HTR-8/SVneo (cell line): ENCODE measurements around the gene HPRT1.

Experiments
- DNase-seq: peaks from one replicate; pipeline ENCODE4 v3.0.0; 2011; ENCODE audit warnings: low spot score, mixed read lengths; ENCODE audit not compliant: insufficient read length
- FAIRE-seq: peaks from 2 replicates; lab custom pipeline; 2011; peaks lifted over from hg19 to GRCh38; lab: Jason Lieb, UNC

The HPRT1 gene

DNA sequence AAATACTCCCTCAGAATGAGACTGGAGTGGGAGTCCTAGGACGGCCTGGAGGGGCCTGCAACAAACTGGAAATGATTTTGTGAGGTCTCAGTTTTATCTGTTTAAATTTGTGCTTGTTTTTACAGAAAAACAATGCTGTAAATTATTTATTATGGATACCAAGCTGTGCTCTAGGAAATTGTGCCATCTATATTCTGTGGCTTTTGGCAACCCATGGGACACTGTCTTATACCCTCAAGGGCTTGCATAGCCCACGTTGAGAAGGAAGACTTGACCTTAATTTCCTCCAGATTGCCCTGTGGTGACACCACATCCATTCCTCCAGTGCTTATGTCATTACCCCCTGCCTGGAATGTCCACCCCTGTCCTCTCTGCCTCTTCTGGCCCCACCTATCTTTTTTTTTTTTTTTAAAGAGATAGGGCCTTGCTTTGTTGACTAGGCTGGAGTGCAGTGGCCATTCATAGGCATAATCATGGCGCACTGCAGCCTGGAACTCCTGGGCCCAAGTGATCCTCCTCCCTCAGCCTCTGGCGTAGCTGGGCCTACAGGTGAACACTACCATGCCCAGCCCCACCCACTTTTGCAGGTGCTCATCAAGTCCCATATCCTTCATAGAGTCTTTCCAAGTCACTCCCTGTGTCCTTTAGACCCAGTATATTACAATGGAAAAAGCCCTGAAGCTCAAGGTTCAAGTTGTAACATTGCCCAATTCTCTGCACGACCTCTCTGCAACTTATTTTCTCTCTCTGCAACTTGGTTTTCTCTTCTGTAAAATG lies 77.4 kb downstream of the HPRT1 start:
- FAIRE-seq (no peak), DNase-seq (no peak)

DNA sequence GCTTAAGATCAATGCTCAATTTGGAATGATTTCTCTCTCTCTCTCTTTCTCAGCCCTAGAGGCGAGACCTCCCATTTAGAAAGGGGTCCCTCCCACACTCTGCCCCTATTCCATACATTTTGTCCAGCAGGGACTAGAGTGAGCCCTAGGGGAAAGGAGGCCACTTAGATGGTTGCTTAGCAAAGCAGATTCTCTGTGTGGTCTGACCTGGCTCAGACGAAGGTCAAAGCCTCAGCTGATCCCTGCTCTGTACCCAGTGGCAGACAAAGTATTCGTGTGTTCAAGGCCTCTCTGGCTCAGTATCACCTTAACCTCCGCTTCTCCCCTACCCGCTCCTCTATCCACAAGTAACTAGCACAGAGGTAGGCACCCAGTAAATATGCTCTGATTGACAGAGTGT lies 78.4 kb downstream of the HPRT1 start:
- no peak for DNase-seq
- FAIRE-seq: no peak

DNA sequence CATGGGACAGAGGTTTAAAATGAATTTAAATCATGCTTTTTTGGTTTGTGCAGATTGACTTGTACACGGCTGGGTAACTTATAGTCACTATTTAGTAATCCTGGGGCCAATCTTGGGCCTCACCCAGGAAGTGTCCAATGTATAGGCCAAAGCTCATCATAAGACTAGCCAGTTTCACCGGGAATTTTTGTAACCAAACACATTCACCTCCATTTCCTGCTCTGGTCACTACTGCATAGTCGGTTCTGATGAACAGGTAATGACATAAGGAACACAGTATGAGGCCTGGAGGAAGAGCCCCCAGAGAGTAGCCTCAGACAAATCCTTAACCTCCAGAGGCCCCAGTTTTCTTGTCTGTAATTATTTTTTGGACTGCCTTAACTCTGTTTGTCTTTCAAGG lies 81.9 kb downstream of the HPRT1 start:
- FAIRE-seq: no peak

DNA sequence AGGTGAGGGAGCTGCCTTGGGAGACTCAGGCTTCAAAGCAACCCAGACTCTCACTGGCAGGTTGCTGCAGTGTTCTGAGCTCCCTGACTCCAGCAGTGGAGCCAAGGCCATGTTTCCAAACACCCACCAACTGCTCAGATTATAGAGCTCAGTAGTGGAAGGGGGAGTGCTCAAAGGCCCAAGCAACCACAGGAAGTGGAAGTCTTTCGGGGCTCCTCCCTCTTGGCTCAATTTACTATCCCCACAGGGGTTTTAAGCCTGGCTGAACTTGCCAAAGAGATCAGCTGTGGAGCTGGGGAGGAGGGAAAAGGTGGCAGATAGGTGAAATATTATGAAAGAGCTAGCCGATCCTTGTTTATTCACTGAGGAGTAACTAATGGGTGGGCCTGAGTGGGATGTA lies 82.5 kb downstream of the HPRT1 start:
- FAIRE-seq: no peak

More for the DNA sequence above, 81.9 kb downstream of the HPRT1 start:
- no peak for DNase-seq

DNA sequence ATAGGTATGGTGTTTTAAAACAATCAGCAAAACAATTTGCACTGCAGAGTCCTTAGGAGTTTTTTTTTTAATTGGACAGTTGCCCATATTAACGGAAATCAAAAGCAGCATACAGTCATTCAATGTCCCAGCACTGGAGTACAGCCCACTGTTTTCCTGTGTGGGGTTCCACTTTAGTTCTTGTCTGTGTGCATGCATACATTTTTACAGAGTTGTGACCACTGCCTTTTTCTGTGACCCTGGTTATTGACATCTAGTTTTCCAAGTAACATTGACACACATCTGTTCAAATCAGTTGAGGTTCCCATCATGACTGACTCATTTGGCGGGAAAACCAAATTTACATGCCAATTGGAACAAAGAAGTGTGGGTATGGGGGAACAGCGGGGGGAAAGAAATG lies 83.3 kb downstream of the HPRT1 start:
- DNase-seq (no peak), FAIRE-seq (no peak)

More for the DNA sequence above, 82.5 kb downstream of the HPRT1 start:
- DNase-seq: no peak

DNA sequence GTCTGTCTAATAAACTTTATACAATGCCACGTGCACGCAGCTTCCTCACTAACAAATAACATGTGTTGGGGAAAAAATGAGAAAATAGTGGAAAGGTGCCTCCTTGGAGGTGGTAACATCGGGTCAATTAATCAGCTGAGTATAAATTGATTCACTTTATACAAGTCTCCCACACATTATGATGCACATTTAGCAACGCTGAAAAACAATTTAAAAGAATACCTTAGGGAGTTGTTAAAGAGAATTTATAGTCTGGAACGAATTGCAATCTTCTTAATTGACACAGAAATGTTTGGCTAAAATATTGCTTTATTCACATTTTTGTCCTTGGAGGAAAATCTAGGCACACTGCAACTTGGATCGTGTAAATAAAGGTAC lies 84.2 kb downstream of the HPRT1 start:
- DNase-seq: no peak
- no peak for FAIRE-seq

DNA sequence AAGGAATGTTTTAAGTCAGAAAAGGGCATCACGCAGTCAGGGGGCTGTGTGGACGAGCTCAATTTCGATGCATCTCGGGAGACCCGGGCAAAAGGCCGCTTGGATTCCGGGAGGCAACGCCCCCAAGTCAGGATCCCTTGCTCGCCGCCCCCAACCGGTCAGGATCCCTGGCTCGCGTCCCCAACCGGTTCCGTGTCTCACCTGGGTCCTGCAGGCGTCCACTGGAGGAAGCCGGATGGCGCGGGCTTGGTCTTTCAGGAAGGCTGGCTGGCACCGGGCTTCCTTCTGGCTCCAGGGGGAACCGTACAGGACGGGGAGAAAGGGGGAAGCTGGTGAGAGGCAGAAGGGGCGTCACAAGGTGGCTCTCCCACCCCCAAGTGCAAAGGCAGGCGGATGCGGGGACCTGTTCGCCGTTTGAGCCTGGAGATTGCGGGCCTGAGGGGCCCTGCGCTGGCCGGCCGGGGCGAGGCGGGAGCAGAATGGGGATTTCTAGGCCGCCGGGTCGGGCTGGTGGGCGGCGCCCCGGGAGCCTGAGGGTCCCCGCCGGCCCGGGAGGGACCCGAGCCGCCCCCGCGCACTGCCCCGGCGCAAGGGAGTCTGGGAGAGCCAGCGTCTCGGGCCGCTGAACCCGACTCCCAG lies 84.7 kb downstream of the HPRT1 start:
- FAIRE-seq (no peak), DNase-seq (no peak)

DNA sequence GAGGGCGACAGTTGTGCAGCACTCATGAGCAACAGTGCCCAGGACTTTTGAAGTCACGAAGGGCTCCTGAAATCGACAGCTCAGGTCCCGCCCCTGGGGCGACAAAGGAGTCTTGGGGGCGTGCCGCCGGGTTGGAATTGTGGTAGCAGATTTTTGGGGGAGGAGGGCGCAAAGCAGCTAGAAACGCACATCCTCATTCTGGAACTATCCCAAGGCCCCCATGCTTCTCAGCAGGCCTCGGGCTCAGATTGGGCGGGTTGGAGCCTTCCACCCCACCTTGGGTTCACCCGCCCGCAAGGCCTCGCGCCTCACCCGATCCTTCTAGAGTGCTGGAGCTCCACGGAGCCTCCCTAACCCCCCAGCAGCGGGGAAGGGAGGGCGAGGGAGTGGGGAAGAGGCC lies 85.5 kb downstream of the HPRT1 start:
- FAIRE-seq (no peak), DNase-seq (no peak)

DNA sequence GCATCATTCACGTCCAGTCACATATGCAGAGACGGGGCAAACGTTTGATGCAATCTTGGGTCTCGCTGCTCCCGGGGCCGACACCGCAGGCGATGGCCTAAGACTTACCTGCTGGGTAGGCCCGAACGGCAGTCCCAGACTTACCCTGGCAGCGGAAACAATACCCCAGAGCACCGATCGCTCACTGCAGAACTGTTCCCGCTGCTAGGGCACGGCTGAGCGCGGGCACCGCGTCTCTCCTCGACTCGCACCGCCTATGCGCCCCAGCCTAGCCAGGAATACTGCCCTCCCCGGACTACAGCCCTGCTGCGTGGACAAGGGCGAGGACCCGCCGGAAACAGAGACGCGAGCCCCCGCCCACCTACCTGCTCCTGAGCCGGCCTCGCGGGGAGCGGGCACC lies 86.2 kb downstream of the HPRT1 start:
- no peak for DNase-seq
- no peak for FAIRE-seq

DNA sequence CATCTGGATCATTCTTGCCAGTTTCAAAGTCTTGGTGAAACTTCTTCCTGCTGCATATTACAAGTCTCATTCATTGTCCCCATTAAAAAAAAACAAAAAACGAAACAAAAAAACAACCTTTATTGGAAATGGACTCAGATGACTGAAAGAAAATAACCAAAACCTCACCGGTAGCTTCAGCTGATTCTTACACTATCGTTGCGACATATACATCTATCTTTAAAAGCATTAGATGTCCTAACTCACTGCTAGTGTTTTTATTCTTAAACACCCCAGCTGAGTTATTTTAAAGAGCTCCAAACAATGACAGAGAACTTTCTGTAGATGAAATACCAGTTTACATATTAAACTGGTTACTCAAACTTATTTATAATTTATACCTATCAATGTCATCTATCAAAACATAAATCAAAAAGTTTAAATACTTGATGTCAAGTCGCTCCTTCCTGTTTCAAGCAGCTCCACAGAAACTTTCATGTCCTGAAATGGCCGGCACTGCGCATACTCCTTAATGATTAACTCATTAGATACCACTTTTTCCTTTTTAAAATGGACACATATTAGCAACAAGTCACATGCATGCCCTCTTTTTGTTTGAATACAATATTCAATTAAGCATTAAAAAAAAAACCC lies 87.2 kb downstream of the HPRT1 start:
- no peak for DNase-seq
- no peak for FAIRE-seq

DNA sequence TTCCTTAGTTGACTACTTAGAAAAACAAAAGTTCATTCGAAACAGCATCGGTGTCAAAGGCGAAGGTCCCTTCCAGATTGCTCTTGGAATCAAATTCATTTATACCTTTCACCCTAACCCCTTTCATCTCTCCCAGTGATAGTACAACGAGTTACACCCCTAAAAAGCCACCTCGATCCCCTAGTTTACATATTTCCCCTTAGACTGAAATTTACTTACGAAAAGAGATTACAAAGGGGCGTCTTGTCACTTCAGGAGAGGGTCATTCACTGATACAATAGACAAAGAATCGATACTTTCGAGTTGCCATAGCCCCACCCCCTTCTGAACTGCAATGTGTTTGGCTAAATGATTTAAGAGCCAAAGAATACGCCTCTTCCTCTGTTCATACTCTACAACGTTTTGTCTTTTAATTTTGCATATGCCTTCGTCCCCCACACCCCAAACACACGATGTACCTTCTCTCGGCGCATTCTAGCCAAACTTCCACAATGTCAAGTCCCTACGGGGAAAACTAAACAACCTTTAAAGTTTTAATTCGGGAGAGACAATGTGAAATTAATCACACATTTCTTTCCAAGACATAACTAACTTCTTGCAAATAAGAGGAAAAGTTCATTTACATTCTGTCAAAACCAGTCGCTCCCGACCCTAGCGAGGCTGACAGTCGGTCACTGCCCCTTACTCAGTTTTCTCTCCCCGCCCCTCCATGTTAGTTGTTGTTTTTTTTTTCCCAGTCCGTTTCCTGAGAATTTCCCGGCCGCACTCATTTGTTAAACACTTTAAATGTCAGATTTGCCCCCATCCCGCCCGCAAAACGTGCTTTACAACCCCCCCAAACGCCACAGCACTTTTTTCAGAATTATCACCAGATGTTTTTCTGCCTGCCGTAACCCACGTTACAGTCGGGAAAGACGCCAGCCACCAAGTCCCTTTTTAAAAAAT lies 88.6 kb downstream of the HPRT1 start:
- FAIRE-seq (no peak), DNase-seq (no peak)
